NB4 (cell line): Measurements from ENCODE around the gene TMEM181.

ENCODE experiments used
- CTCF ChIP-seq: IDR thresholded peaks from one replicate; pipeline ENCODE4 v1.5.1; 2012; ENCODE audit warnings: low read depth, low read length
- MAX ChIP-seq: IDR thresholded peaks from 2 replicates; pipeline ENCODE4 v1.6.1; 2011; ENCODE audit warnings: low read depth, low read length
- MYC ChIP-seq: IDR thresholded peaks from 2 replicates; pipeline ENCODE4 v1.6.1; 2011; ENCODE audit warnings: low read depth, low read length
- POLR2A ChIP-seq: IDR thresholded peaks from 2 replicates; pipeline ENCODE4 v1.6.1; 2011; ENCODE audit warnings: mild to moderate bottlenecking; ENCODE audit not compliant: insufficient read length; ENCODE audit errors: extremely low read depth

GRCh38 chr6:158589366-158589765, 29.5 kb downstream of the TMEM181 start:
- TF ChIP-seq CTCF (no peak), POLR2A (no peak), MAX (no peak), MYC (no peak)
